Cardiac muscle cell (in vitro differentiated cells and primary cell): ENCODE results near the gene KIF17. TPM values are rescaled to one million over a fixed set of nuclear protein-coding genes. Genes with fewer than 3 reads are reported as not detected.

Experiments used
- DNase-seq, 2 donors: peaks; one replicate each; pipeline versions ENCODE4 v3.0.0 to v3.0.0-alpha.2; 2010 to 2017; ENCODE audit warnings: low read depth in 1 of 2, low spot score in 1 of 2
- H3K27ac ChIP-seq: fragments of 200-600 bp; sonication (generic); 2 replicates; pipeline ENCODE4 v1.5.1; 2016
- H3K27me3 ChIP-seq: fragments of 200-600 bp; sonication (generic); 2 replicates; pipeline ENCODE4 v1.6.0; 2016; ENCODE audit warnings: control low read depth
- H3K36me3 ChIP-seq: fragments of 200-600 bp; sonication (generic); 2 replicates; pipeline ENCODE4 v1.5.1; 2016; ENCODE audit warnings: control low read depth
- H3K4me1 ChIP-seq: fragments of 200-600 bp; sonication (generic); 2 replicates; pipeline ENCODE4 v1.8.1; 2017; ENCODE audit warnings: low read depth, mild to moderate bottlenecking, mixed run types
- H3K4me3 ChIP-seq: fragments of 200-600 bp; sonication (generic); 2 replicates; pipeline ENCODE4 v1.5.1; 2016; ENCODE audit warnings: mild to moderate bottlenecking
- H3K9me3 ChIP-seq: fragments of 200-600 bp; sonication (generic); 2 replicates; pipeline ENCODE4 v1.5.1; 2017; ENCODE audit warnings: low read depth, mild to moderate bottlenecking, control low read depth
- CTCF ChIP-seq: IDR thresholded peaks from 2 replicates; pipeline ENCODE4 v1.5.1; 2012; ENCODE audit warnings: low read depth, mild to moderate bottlenecking, low read length
- polyA plus RNA-seq: library from polyadenylated mRNA; unstranded; fragments of >200 nt; fragmentation: Nextera tagmentation; extraction: Ambion mirVana; gene quantifications from 2 replicates; pipeline ENCODE4 v1.2.1, GENCODE V29; 2016
- total RNA-seq: library from RNA; depleted of rRNA; stranded (reverse); fragments of >200 nt; gene quantifications from 2 replicates; pipeline ENCODE4 v1.2.3, GENCODE V29; 2016

The KIF17 gene
- total and polyA plus RNA-seq, 2 experiments from 2014 or later = 1.1 to 15.0 TPM

GRCh38 chr1:20697563-20697962 is 20.2 kb downstream of the KIF17 start:
- DNase-seq = peak in 1 of 2 donors; percentile 14
- Histone ChIP-seq H3K27ac (peak overlapping the region; percentile 88), H3K9me3 (no peaks in the 10 kb centered on the region), H3K4me1 (no peaks in the 10 kb centered on the region), H3K4me3 (no peak overlapping the region), H3K36me3 (no peaks in the 10 kb centered on the region), H3K27me3 (no peaks in the 10 kb centered on the region)
- no peak for TF ChIP-seq CTCF

- no peaks in the 10 kb centered on the region for H3K36me3 ChIP-seq
- no peaks in the 10 kb centered on the region for H3K9me3 ChIP-seq
- no peaks in the 10 kb centered on the region for H3K4me1 ChIP-seq
- peak overlapping the region; percentile 88 for H3K27ac ChIP-seq
- DNase-seq = peak; percentile 95 to 97
- no peaks in the 10 kb centered on the region for H3K27me3 ChIP-seq
- H3K4me3 ChIP-seq = peak overlapping the region; percentile 39
- peak; percentile 75 for TF ChIP-seq CTCF
These were observed 21.1 kb downstream of the KIF17 start for GRCh38 chr1:20696397-20697333.

GRCh38 chr1:20695515-20695914 is 22.3 kb downstream of the KIF17 start:
- no peak for TF ChIP-seq CTCF
- H3K4me1 ChIP-seq = no peaks in the 10 kb centered on the region
- no peak overlapping the region for H3K4me3 ChIP-seq
- no peak for DNase-seq
- H3K27me3 ChIP-seq = no peaks in the 10 kb centered on the region
- no peaks in the 10 kb centered on the region for H3K36me3 ChIP-seq
- H3K27ac ChIP-seq = no peak overlapping the region
- no peaks in the 10 kb centered on the region for H3K9me3 ChIP-seq

- DNase-seq = no peak
- TF ChIP-seq CTCF = no peak
- Histone ChIP-seq H3K36me3 (no peaks in the 10 kb centered on the region), H3K27me3 (no peaks in the 10 kb centered on the region), H3K4me1 (no peaks in the 10 kb centered on the region), H3K27ac (no peak overlapping the region), H3K9me3 (no peaks in the 10 kb centered on the region), H3K4me3 (no peak overlapping the region)
These were observed 24.2 kb downstream of the KIF17 start for GRCh38 chr1:20693623-20694022.

GRCh38 chr1:20691872-20692271 is 25.9 kb downstream of the KIF17 start:
- no peak for DNase-seq
- no peaks in the 10 kb centered on the region for H3K4me1 ChIP-seq
- no peak for TF ChIP-seq CTCF
- H3K27ac ChIP-seq = no peak overlapping the region
- no peak overlapping the region for H3K4me3 ChIP-seq
- H3K27me3 ChIP-seq = no peaks in the 10 kb centered on the region
- no peaks in the 10 kb centered on the region for H3K9me3 ChIP-seq
- no peaks in the 10 kb centered on the region for H3K36me3 ChIP-seq
